Smooth muscle cell (in vitro differentiated cells): ENCODE results near the gene COL9A2. TPM values are rescaled to one million over a fixed set of nuclear protein-coding genes. Genes with fewer than 3 reads are reported as not detected.

ENCODE experiments used
- DNase-seq: peaks from one replicate; lab custom pipeline; 2025; ENCODE audit not compliant: unreplicated experiment; lab: John Stamatoyannopoulos, UW
- H2AFZ ChIP-seq: fragments of 200-600 bp; sonication (generic); 2 replicates; pipeline ENCODE4 v1.6.0; 2016; ENCODE audit warnings: antibody characterized with exemption, low read depth, mild to moderate bottlenecking
- H3F3A ChIP-seq: fragments of 200-600 bp; sonication (generic); 2 replicates; pipeline ENCODE4 v1.6.0; 2017; ENCODE audit warnings: antibody characterized with exemption, low read depth
- H3K27ac ChIP-seq: fragments of 200-600 bp; sonication (generic); 2 replicates; pipeline ENCODE4 v1.5.1; 2016; ENCODE audit warnings: low read depth, mild to moderate bottlenecking
- H3K27me3 ChIP-seq: fragments of 200-600 bp; sonication (generic); 2 replicates; pipeline ENCODE4 v1.6.1; 2016; ENCODE audit warnings: low read depth, mild to moderate bottlenecking
- H3K36me3 ChIP-seq: fragments of 200-600 bp; sonication (generic); 2 replicates; pipeline ENCODE4 v1.5.1; 2016; ENCODE audit warnings: low read depth
- H3K4me1 ChIP-seq: fragments of 200-600 bp; sonication (generic); 2 replicates; pipeline ENCODE4 v1.5.1; 2016; ENCODE audit warnings: low read depth
- H3K4me2 ChIP-seq: fragments of 200-600 bp; sonication (generic); 2 replicates; pipeline ENCODE4 v1.6.0; 2016; ENCODE audit warnings: mild to moderate bottlenecking
- H3K4me3 ChIP-seq: fragments of 200-600 bp; sonication (generic); 2 replicates; pipeline ENCODE4 v1.5.1; 2016; ENCODE audit warnings: mild to moderate bottlenecking
- H3K79me2 ChIP-seq: fragments of 200-600 bp; sonication (generic); 2 replicates; pipeline ENCODE4 v1.6.0; 2016; ENCODE audit warnings: low read depth, mild to moderate bottlenecking
- H3K9ac ChIP-seq: fragments of 200-600 bp; sonication (generic); 2 replicates; pipeline ENCODE4 v1.6.0; 2016; ENCODE audit warnings: low read depth
- H3K9me3 ChIP-seq: fragments of 200-600 bp; sonication (generic); replicated peaks from 2 replicates; pipeline ENCODE4 v1.5.1; 2016; ENCODE audit warnings: low read depth
- H4K20me1 ChIP-seq: fragments of 200-600 bp; sonication (generic); 2 replicates; pipeline ENCODE4 v1.6.0; 2016; ENCODE audit warnings: low read depth
- WGBS: methylation state at CpG from one replicate; pipeline ENCODE4 v1.1.7; 2016; ENCODE audit warnings: low lambda C conversion rate; 5-methylcytosine and 5-hydroxymethylcytosine counted together
- polyA plus RNA-seq: library from polyadenylated mRNA; unstranded; fragments of >200 nt; fragmentation: Nextera tagmentation; extraction: Ambion mirVana; gene quantifications from 2 replicates; pipeline ENCODE4 v1.2.1, GENCODE V29; 2016
- total RNA-seq: library from RNA; depleted of rRNA; stranded (reverse); fragments of >200 nt; gene quantifications from 2 replicates; pipeline ENCODE4 v1.2.3, GENCODE V29; 2014
- TF ChIP-seq, protein P1 (sequence below): fragments of 200-600 bp; sonication (generic); IDR thresholded peaks from 2 replicates; pipeline ENCODE4 v1.5.1; 2017; ENCODE audit warnings: borderline replicate concordance, mild to moderate bottlenecking, antibody characterized with exemption; ENCODE audit not compliant: insufficient read depth, poor library complexity, severe bottlenecking

The COL9A2 gene
- total and polyA plus RNA-seq, 2 experiments from 2014 or later: 8.0 to 24.5 TPM

DNA sequence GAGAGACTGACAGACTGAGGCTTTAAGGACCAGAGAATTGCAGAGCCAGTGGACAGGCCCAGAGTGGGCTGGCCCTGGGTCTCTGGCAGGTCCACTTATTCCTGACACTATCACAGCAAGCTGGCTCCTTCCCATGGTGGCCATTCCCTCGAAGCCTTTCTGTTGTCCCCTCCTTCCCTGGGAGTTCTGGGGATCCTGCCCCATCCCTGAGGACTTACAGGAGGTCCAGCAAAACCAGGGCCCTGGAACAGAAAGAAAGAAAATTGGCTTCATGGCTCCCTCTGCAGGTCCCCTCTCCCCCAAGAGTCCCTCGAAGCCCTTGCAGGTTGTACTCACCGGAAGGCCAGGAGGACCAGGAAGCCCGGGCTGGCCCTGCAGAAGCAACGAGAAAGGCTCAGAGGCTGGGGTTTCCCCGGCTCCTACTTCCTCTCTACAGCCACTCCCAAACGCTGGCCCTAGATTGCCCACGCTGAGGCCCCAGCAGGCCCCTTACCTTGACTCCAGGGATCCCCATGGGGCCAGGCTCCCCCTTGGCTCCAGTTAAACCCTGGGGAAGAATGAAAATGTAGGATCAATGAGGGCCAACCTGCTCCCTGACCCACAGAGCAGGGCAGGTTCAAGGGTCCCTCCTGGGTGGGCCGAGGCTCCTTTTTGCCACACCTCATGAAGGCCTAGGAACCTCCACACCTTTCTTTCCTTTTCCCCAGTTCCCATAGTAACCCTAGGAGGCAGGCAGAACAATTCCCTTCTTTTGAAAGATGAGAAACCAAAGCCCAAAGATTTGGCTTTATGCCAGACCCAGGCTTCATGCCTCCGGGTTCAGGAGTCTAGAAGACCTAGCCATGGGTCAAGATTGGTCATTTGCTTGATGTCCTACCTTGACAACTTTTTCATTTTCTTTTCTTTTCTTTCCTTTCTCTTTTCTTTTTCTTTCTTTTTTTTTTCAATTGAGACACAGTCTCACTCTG, 4.6 kb downstream of the COL9A2 start:
- Histone ChIP-seq H3K4me2 (no peak overlapping the region), H3K36me3 (no peaks in the 10 kb centered on the region), H3K79me2 (no peaks in the 10 kb centered on the region), H3K4me3 (no peak overlapping the region), H3K27ac (no peak overlapping the region), H2AFZ (no peak overlapping the region), H4K20me1 (no peaks in the 10 kb centered on the region), H3K9me3 (no peaks in the 10 kb centered on the region), H3F3A (peaks cover under 1% of the 10 kb centered on the region), H3K27me3 (peaks cover 15% of the 10 kb centered on the region), H3K9ac (no peak overlapping the region), H3K4me1 (peaks cover 25% of the 10 kb centered on the region)
- TF ChIP-seq, protein P1, sequence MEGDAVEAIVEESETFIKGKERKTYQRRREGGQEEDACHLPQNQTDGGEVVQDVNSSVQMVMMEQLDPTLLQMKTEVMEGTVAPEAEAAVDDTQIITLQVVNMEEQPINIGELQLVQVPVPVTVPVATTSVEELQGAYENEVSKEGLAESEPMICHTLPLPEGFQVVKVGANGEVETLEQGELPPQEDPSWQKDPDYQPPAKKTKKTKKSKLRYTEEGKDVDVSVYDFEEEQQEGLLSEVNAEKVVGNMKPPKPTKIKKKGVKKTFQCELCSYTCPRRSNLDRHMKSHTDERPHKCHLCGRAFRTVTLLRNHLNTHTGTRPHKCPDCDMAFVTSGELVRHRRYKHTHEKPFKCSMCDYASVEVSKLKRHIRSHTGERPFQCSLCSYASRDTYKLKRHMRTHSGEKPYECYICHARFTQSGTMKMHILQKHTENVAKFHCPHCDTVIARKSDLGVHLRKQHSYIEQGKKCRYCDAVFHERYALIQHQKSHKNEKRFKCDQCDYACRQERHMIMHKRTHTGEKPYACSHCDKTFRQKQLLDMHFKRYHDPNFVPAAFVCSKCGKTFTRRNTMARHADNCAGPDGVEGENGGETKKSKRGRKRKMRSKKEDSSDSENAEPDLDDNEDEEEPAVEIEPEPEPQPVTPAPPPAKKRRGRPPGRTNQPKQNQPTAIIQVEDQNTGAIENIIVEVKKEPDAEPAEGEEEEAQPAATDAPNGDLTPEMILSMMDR: no peak
- WGBS: 94% methylated on average over 9 of the region's 10 CpGs
- no peak for DNase-seq

DNA sequence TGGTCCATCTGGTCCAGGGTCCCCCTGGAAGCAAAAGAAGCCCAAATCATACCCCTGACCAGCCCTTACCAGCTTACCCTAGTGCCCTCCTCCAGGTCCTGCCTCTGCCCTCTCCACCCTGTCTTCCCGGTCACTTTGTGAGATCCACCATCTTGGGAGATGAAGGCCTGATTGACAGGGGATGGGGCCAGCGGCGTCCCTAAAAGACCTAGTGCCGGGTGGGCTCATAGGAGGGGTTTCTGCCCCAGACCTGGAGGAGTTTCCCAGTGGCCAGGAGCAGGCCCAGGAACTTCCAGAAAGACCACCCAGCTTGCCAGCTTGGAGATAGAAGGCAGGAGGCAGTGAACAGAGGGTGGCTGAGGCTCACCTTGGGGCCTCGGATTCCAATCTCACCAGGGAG, 5.4 kb downstream of the COL9A2 start:
- Histone ChIP-seq H3K27me3 (peaks cover 6% of the 10 kb centered on the region), H3F3A (no peaks in the 10 kb centered on the region), H3K4me2 (no peak overlapping the region), H3K4me3 (no peak overlapping the region), H3K79me2 (no peaks in the 10 kb centered on the region), H2AFZ (no peak overlapping the region), H3K27ac (no peak overlapping the region), H3K4me1 (peaks cover 25% of the 10 kb centered on the region), H3K9ac (no peak overlapping the region), H3K9me3 (no peaks in the 10 kb centered on the region), H4K20me1 (no peaks in the 10 kb centered on the region), H3K36me3 (no peaks in the 10 kb centered on the region)
- 93% methylated on average over 5 of the region's 5 CpGs for WGBS
- TF ChIP-seq, protein P1: no peak
- no peak for DNase-seq

DNA sequence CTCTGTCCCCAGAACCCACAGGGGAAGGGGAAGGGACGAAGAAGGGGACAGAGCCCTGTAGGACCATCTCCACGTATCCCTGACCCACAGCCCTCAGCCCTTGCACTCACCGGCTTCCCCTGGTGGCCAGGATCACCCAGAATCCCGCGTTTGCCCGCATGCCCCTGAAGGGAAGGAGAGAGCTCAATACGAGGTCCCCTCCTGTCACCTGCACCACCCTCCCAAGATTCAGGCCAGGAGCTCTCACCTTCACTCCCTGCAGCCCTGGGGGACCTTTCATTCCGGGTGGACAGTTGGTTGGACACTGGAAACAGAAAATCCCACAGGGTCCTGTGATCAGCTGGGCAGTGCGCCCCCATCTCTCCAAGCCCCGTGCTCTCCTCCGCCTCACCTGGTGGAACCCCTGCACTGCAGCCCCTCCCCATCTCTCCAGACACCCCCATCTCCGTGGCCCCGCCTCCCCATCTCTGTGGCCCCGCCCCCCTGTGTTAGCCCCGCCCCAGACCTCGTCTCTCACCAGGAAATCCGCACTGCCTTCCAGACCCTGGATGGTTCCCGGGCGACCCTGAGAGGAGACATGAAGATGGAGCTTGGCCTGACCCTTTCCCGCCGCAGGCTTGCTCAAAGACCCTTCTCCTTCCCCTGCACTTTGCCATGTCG, 6.0 kb downstream of the COL9A2 start:
- H4K20me1 ChIP-seq: no peaks in the 10 kb centered on the region
- H2AFZ ChIP-seq: no peak overlapping the region
- no peak overlapping the region for H3K9ac ChIP-seq
- TF ChIP-seq, protein P1: no peak
- no peaks in the 10 kb centered on the region for H3K9me3 ChIP-seq
- no peaks in the 10 kb centered on the region for H3K79me2 ChIP-seq
- peaks cover 25% of the 10 kb centered on the region for H3K4me1 ChIP-seq
- H3K27ac ChIP-seq: no peak overlapping the region
- H3F3A ChIP-seq: no peaks in the 10 kb centered on the region
- 93% methylated on average over 18 of the region's 22 CpGs for WGBS
- H3K27me3 ChIP-seq: peaks cover under 1% of the 10 kb centered on the region
- no peaks in the 10 kb centered on the region for H3K36me3 ChIP-seq
- DNase-seq: no peak
- H3K4me2 ChIP-seq: no peak overlapping the region
- no peak overlapping the region for H3K4me3 ChIP-seq
